Neural progenitor cell (in vitro differentiated cells): ENCODE data around the gene IRX4.

Experiments used
- CTCF ChIP-seq: fragments of 200-600 bp; sonication (generic); IDR thresholded peaks from 2 replicates; pipeline ENCODE4 v1.5.1; 2017; ENCODE audit warnings: antibody characterized with exemption, mild to moderate bottlenecking
- EZH2 ChIP-seq: fragments of 200-600 bp; sonication (generic); IDR thresholded peaks from 2 replicates; pipeline ENCODE4 v1.6.1; 2017; ENCODE audit warnings: antibody characterized with exemption, mild to moderate bottlenecking, moderate library complexity

GRCh38 chr5:1846583-1846982 is 36.1 kb downstream of the IRX4 start:
- TF ChIP-seq CTCF (no peak), EZH2 (no peak)
